Endothelial cell (in vitro differentiated cells): ENCODE data around the gene LARP4B. TPM values are rescaled to one million over a fixed set of nuclear protein-coding genes. Genes with fewer than 3 reads are reported as not detected.

Source experiments
- DNase-seq: peaks from one replicate; pipeline ENCODE4 v3.0.0; 2021; ENCODE audit warnings: low spot score
- H3K27ac Mint-ChIP-seq: one replicate; pipeline ENCODE4 v1.8.0; 2021; ENCODE audit warnings: mixed read lengths, inconsistent platforms; ENCODE audit not compliant: unreplicated experiment
- H3K27me3 Mint-ChIP-seq: one replicate; pipeline ENCODE4 v1.8.0; 2021; ENCODE audit warnings: mild to moderate bottlenecking, moderate library complexity, mixed read lengths, inconsistent platforms; ENCODE audit not compliant: unreplicated experiment
- H3K36me3 Mint-ChIP-seq: one replicate; pipeline ENCODE4 v1.8.0; 2021; ENCODE audit warnings: mild to moderate bottlenecking, low read depth, mixed read lengths, inconsistent platforms; ENCODE audit not compliant: unreplicated experiment
- H3K4me1 Mint-ChIP-seq: one replicate; pipeline ENCODE4 v1.8.0; 2021; ENCODE audit warnings: mild to moderate bottlenecking, mixed read lengths, inconsistent platforms; ENCODE audit not compliant: unreplicated experiment
- H3K4me3 Mint-ChIP-seq: one replicate; pipeline ENCODE4 v1.8.0; 2021; ENCODE audit warnings: mild to moderate bottlenecking, mixed read lengths, inconsistent platforms; ENCODE audit not compliant: unreplicated experiment
- H3K9me3 Mint-ChIP-seq: one replicate; pipeline ENCODE4 v1.8.0; 2021; ENCODE audit warnings: mixed read lengths, inconsistent platforms; ENCODE audit not compliant: unreplicated experiment
- total RNA-seq: library from RNA; stranded (reverse); fragmentation: NEBNext Ultra II Directional; extraction: Animal tissue kit (Norgen Biotek cat#: 25700); gene quantifications from one replicate; pipeline ENCODE4 v1.2.1, GENCODE V29; 2021; ENCODE audit not compliant: unreplicated experiment
- TF ChIP-seq, protein P1 (sequence below): fragments of 200-600 bp; sonication (generic); IDR thresholded peaks from one replicate; pipeline ENCODE4 v1.5.0; 2021; ENCODE audit warnings: antibody characterized with exemption; ENCODE audit not compliant: unreplicated experiment

LARP4B gene
- total RNA-seq, 1 donor from 2014 or later, result 91.8 TPM

DNA sequence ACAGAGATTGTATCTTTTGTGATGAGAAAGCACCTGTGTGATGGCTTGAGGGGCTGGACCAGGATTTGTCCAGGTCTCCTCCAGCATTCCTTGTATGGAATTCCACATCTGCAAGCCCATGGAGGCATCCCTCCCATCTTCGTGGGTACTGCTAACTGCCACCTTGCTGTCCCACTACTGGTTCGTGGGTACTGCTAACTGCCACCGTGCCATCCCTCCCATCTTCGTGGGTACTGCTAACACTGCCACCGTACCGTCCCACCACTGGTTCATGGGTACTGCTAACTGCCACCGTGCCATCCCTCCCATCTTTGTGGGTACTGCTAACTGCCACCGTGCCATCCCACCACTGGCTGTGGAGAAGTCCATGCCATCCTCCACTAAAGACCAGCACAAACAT is 111.7 kb downstream of the LARP4B start:
- H3K36me3 Mint-ChIP-seq, result peaks cover 60% of the 10 kb centered on the region
- peaks cover 5% of the 10 kb centered on the region for H3K4me1 Mint-ChIP-seq
- H3K27ac Mint-ChIP-seq, result no peak overlapping the region

DNA sequence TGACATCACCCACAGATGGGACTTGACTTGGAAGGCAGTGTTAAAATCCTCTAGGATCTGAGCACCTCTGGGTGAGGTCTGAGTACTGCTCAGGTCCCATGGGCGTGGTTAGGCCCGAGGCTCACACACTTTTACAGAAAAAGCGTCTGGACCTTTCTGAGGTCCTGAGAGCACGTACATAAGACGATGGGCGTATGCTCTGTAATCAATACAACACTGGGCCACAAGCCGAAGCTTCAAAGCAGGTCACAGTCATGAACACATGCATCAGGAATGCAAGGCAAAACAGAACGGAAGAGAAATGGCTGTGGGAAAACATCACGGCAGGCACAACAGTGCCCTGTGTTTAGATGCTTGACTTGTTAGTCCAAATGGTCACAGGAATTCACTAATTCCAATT is 112.2 kb downstream of the LARP4B start:
- TF ChIP-seq, protein P1, sequence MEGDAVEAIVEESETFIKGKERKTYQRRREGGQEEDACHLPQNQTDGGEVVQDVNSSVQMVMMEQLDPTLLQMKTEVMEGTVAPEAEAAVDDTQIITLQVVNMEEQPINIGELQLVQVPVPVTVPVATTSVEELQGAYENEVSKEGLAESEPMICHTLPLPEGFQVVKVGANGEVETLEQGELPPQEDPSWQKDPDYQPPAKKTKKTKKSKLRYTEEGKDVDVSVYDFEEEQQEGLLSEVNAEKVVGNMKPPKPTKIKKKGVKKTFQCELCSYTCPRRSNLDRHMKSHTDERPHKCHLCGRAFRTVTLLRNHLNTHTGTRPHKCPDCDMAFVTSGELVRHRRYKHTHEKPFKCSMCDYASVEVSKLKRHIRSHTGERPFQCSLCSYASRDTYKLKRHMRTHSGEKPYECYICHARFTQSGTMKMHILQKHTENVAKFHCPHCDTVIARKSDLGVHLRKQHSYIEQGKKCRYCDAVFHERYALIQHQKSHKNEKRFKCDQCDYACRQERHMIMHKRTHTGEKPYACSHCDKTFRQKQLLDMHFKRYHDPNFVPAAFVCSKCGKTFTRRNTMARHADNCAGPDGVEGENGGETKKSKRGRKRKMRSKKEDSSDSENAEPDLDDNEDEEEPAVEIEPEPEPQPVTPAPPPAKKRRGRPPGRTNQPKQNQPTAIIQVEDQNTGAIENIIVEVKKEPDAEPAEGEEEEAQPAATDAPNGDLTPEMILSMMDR, result no peak
- Mint-ChIP-seq H3K4me1 (peaks cover 5% of the 10 kb centered on the region), H3K9me3 (no peaks in the 10 kb centered on the region), H3K27ac (peak overlapping the region; percentile 30), H3K27me3 (peaks cover 11% of the 10 kb centered on the region), H3K36me3 (peaks cover 65% of the 10 kb centered on the region), H3K4me3 (no peak overlapping the region)
- DNase-seq, result no peak

More for the DNA sequence above, 111.7 kb downstream of the LARP4B start:
- H3K27me3 Mint-ChIP-seq, result peaks cover 11% of the 10 kb centered on the region
- DNase-seq, result no peak
- H3K9me3 Mint-ChIP-seq, result no peaks in the 10 kb centered on the region
- TF ChIP-seq, protein P1, result no peak
- peak overlapping the region; percentile 61 for H3K4me3 Mint-ChIP-seq

DNA sequence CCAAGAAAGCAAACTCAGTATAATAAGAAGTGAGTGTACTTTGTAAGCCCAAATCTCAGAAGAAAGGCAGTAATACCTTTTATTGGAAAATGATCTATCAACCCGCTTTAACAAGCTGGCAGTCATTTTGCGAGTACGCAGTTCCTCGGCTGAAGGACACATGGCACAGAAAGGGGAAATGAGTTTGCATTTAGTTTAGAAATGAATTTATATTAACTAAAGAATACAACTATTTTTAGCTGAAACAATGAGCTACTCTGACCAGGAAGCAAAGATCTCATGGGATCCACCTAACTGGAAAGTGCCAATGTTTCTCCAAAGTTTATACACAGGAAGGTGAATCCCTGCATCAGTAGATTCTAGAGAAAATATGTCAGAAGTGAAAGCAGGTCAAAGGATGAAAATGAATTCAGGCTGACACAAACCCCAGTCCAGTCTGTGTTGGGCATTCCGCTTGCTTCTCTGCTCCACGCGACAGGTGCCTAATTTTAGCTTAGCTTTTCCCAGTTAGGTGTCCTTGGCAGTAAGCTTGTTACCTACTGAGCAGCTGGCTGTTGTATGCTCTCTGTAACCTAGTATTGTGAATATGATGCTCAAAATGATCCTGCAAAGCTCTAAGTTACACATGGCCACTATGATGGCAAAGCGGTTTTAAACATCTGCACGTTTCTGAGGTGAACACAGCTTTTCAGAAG is 112.8 kb downstream of the LARP4B start:
- Mint-ChIP-seq H3K36me3 (peaks cover 69% of the 10 kb centered on the region), H3K4me1 (peaks cover 5% of the 10 kb centered on the region), H3K27ac (peak overlapping the region; percentile 30), H3K4me3 (no peak overlapping the region), H3K9me3 (no peaks in the 10 kb centered on the region), H3K27me3 (peaks cover 11% of the 10 kb centered on the region)
- DNase-seq, result no peak
- TF ChIP-seq, protein P1, result no peak

DNA sequence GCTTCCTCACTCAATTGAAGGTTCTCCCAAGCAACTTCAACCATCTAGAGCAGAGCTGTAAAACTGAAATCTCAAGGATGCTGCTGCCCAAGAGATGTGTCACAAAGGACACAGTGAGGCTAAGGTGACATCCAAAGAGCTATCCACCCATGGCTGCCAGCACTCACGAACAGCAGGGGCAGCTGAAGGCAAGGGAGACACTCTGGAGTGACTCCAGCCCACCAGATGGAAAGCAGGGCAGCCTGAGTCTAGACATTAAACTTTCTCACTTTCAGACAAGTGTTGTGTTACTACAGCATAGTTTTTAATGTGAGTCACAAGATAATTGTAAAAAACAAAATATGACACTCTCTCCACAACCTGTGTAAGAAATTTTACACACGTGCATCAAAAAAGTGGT is 113.5 kb downstream of the LARP4B start:
- no peaks in the 10 kb centered on the region for H3K9me3 Mint-ChIP-seq
- H3K4me3 Mint-ChIP-seq, result no peak overlapping the region
- H3K4me1 Mint-ChIP-seq, result peaks cover 5% of the 10 kb centered on the region
- peaks cover 8% of the 10 kb centered on the region for H3K27me3 Mint-ChIP-seq
- H3K27ac Mint-ChIP-seq, result no peak overlapping the region
- H3K36me3 Mint-ChIP-seq, result peaks cover 69% of the 10 kb centered on the region
- TF ChIP-seq, protein P1, result no peak
- no peak for DNase-seq

DNA sequence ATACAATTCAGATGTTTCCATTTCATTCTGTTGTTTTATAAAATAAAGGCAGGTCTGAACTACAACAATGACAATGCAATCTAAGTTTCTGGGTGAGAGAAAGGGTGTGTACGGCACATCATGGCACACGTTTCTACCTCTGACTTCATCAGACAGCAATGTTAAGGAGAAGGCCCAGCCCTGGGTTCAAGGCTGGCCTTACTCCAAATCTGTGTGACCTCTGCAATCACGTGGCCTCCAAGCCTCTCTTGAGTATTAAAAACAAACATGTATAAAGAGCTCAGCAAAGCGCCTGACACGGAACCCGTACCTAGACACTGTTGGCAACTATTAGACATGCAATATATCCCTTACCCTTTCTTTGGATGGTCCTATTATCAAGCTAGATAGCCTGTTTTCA is 114.1 kb downstream of the LARP4B start:
- DNase-seq, result no peak
- TF ChIP-seq, protein P1, result no peak
- peaks cover 72% of the 10 kb centered on the region for H3K36me3 Mint-ChIP-seq
- no peak overlapping the region for H3K4me3 Mint-ChIP-seq
- no peaks in the 10 kb centered on the region for H3K9me3 Mint-ChIP-seq
- peaks cover 5% of the 10 kb centered on the region for H3K4me1 Mint-ChIP-seq
- peaks cover 8% of the 10 kb centered on the region for H3K27me3 Mint-ChIP-seq
- H3K27ac Mint-ChIP-seq, result no peak overlapping the region
